ENCODE results near the gene KLF15.

The KLF15 gene

GRCh38 chr3:126360046-126360713, 3.0 kb upstream of the KLF15 start:
- DNase-seq: no peak

GRCh38 chr3:126358816-126359181, 1.6 kb upstream of the KLF15 start:
- DNase-seq: no peak

GRCh38 chr3:126358038-126358815, 1.0 kb upstream of the KLF15 start:
- no peak for DNase-seq

- DNase-seq: no peak
Measured at GRCh38 chr3:126356373-126357264, 589 bp downstream of the KLF15 start.

GRCh38 chr3:126355777-126356372, 1.3 kb downstream of the KLF15 start:
- no peak for DNase-seq

GRCh38 chr3:126355251-126355650, 2.0 kb downstream of the KLF15 start:
- no peak for DNase-seq

GRCh38 chr3:126354776-126355175, 2.4 kb downstream of the KLF15 start:
- DNase-seq: no peak

- no peak for DNase-seq
Measured at GRCh38 chr3:126353694-126354321, 3.4 kb downstream of the KLF15 start.

- no peak for DNase-seq
Measured at GRCh38 chr3:126352476-126353454, 4.4 kb downstream of the KLF15 start.

GRCh38 chr3:126351771-126352475, 5.3 kb downstream of the KLF15 start:
- DNase-seq: no peak

GRCh38 chr3:126351086-126351770, 6.0 kb downstream of the KLF15 start:
- no peak for DNase-seq

- DNase-seq: no peak
Measured at GRCh38 chr3:126350502-126351085, 6.6 kb downstream of the KLF15 start.

GRCh38 chr3:126349611-126350501, 7.4 kb downstream of the KLF15 start:
- DNase-seq: no peak

- no peak for DNase-seq
Measured at GRCh38 chr3:126349071-126349470, 8.1 kb downstream of the KLF15 start.

GRCh38 chr3:126348308-126348920, 8.8 kb downstream of the KLF15 start:
- DNase-seq: no peak

GRCh38 chr3:126347543-126348161, 9.6 kb downstream of the KLF15 start:
- DNase-seq: no peak

GRCh38 chr3:126346466-126346865, 10.7 kb downstream of the KLF15 start:
- no peak for DNase-seq
